GM18909 (cell line): Measurements from ENCODE around the gene SNCAIP.

Source experiments
- ATAC-seq: cut with Tn5 transposase; IDR thresholded peaks from one replicate; pipeline ENCODE4 v1.9.1; 2021; ENCODE audit warnings: mild to moderate bottlenecking; ENCODE audit not compliant: unreplicated experiment, poor library complexity

Gene SNCAIP

GRCh38 chr5:122419142-122419894, 107.3 kb downstream of the SNCAIP start:
- no peak for ATAC-seq

- no peak for ATAC-seq
Measured at GRCh38 chr5:122420091-122420490, 108.1 kb downstream of the SNCAIP start.

- ATAC-seq: no peak
Measured at GRCh38 chr5:122420537-122421236, 108.7 kb downstream of the SNCAIP start.

- peak; percentile 78 for ATAC-seq
Measured at GRCh38 chr5:122421374-122422079, 109.5 kb downstream of the SNCAIP start.

- no peak for ATAC-seq
Measured at GRCh38 chr5:122423221-122423620, 111.2 kb downstream of the SNCAIP start.

- no peak for ATAC-seq
Measured at GRCh38 chr5:122424132-122424531, 112.1 kb downstream of the SNCAIP start.

GRCh38 chr5:122426301-122426700, 114.3 kb downstream of the SNCAIP start:
- ATAC-seq: no peak

- no peak for ATAC-seq
Measured at GRCh38 chr5:122427621-122428020, 115.6 kb downstream of the SNCAIP start.

- ATAC-seq: no peak
Measured at GRCh38 chr5:122429545-122430318, 117.7 kb downstream of the SNCAIP start.

- ATAC-seq: no peak
Measured at GRCh38 chr5:122430319-122430586, 118.2 kb downstream of the SNCAIP start.

GRCh38 chr5:122431298-122431697, 119.3 kb downstream of the SNCAIP start:
- ATAC-seq: no peak

GRCh38 chr5:122434205-122434970, 122.4 kb downstream of the SNCAIP start:
- no peak for ATAC-seq

- no peak for ATAC-seq
Measured at GRCh38 chr5:122435234-122435633, 123.2 kb downstream of the SNCAIP start.

GRCh38 chr5:122435761-122436160, 123.7 kb downstream of the SNCAIP start:
- ATAC-seq: no peak

GRCh38 chr5:122436615-122437014, 124.6 kb downstream of the SNCAIP start:
- no peak for ATAC-seq

GRCh38 chr5:122439645-122440044, 127.6 kb downstream of the SNCAIP start:
- no peak for ATAC-seq

GRCh38 chr5:122442938-122443337, 130.9 kb downstream of the SNCAIP start:
- peak; percentile 56 for ATAC-seq

GRCh38 chr5:122444411-122444810, 132.4 kb downstream of the SNCAIP start:
- ATAC-seq: no peak

- ATAC-seq: no peak
Measured at GRCh38 chr5:122445070-122445469, 133.0 kb downstream of the SNCAIP start.

GRCh38 chr5:122447072-122447471, 135.0 kb downstream of the SNCAIP start:
- no peak for ATAC-seq
